OCI-LY7 (cell line): ENCODE results near the gene FHOD3.

ENCODE experiments used
- EZH2phosphoT487 ChIP-seq: fragments of 200-600 bp; sonication (generic); IDR thresholded peaks from 2 replicates; pipeline ENCODE4 v1.6.1; 2018; ENCODE audit warnings: low read depth, borderline replicate concordance, mild to moderate bottlenecking, mixed run types, antibody characterized with exemption, low read length, moderate library complexity, mixed read lengths
- TF ChIP-seq, protein P1 (sequence below): fragments of 200-600 bp; sonication (generic); conservative IDR thresholded peaks from 2 replicates; pipeline ENCODE4 v1.5.1; 2014; ENCODE audit warnings: mild to moderate bottlenecking, antibody characterized with exemption, low read length, moderate library complexity, mixed read lengths

DNA sequence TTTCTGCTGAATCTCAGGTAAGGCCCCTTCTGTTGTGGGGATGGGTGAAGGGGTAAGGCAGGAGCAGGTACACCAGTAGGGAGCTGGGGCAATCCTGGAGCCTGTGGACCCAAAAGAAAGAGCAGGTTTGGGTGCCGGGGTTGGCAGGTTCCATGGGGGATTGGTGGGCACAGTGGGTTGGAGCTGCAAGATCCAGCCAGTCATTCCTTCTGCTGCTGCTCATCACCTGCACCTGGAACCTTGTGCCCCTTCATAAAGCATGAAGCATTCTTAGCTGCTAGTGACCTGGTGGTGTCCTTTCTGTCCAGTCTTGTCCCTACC is 24.9 kb downstream of the FHOD3 start:
- TF ChIP-seq, protein P1, sequence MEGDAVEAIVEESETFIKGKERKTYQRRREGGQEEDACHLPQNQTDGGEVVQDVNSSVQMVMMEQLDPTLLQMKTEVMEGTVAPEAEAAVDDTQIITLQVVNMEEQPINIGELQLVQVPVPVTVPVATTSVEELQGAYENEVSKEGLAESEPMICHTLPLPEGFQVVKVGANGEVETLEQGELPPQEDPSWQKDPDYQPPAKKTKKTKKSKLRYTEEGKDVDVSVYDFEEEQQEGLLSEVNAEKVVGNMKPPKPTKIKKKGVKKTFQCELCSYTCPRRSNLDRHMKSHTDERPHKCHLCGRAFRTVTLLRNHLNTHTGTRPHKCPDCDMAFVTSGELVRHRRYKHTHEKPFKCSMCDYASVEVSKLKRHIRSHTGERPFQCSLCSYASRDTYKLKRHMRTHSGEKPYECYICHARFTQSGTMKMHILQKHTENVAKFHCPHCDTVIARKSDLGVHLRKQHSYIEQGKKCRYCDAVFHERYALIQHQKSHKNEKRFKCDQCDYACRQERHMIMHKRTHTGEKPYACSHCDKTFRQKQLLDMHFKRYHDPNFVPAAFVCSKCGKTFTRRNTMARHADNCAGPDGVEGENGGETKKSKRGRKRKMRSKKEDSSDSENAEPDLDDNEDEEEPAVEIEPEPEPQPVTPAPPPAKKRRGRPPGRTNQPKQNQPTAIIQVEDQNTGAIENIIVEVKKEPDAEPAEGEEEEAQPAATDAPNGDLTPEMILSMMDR = no peak
- no peak for TF ChIP-seq EZH2phosphoT487
